Hepatocyte (in vitro differentiated cells): ENCODE results near the gene DIP2B.

Source experiments
- CTCF ChIP-seq: fragments of 200-600 bp; sonication (generic); IDR thresholded peaks from 2 replicates; pipeline ENCODE4 v1.5.1; 2016; ENCODE audit warnings: antibody characterized with exemption, mild to moderate bottlenecking; ENCODE audit not compliant: poor library complexity
- EZH2 ChIP-seq: fragments of 200-600 bp; sonication (generic); IDR thresholded peaks from 2 replicates; pipeline ENCODE4 v1.6.1; 2016; ENCODE audit warnings: antibody characterized with exemption, mild to moderate bottlenecking, borderline replicate concordance
- EZH2phosphoT487 ChIP-seq: fragments of 200-600 bp; sonication (generic); IDR thresholded peaks from one replicate; pipeline ENCODE4 v1.6.1; 2018; ENCODE audit warnings: antibody characterized with exemption, mild to moderate bottlenecking, low read depth, moderate library complexity; ENCODE audit not compliant: unreplicated experiment, severe bottlenecking

GRCh38 chr12:50715174-50715573 lies 210.4 kb downstream of the DIP2B start:
- TF ChIP-seq CTCF: no peak
- no peak for TF ChIP-seq EZH2
- no peak for TF ChIP-seq EZH2phosphoT487
